GM23248 (cell line): ENCODE measurements around the gene FLAD1. TPM values are rescaled to one million over a fixed set of nuclear protein-coding genes. Genes with fewer than 3 reads are reported as not detected.
A peak's percentile ranks its signal among the peaks of the same experiment; 100 is the strongest.

Experiments
- DNase-seq: peaks from one replicate; pipeline ENCODE4 v3.0.0-alpha.2; 2015
- H2AFZ ChIP-seq: fragments of 200-600 bp; sonication (generic); 2 replicates; pipeline ENCODE4 v1.6.1; 2016; ENCODE audit warnings: antibody characterized with exemption
- H3F3A ChIP-seq: fragments of 200-600 bp; sonication (generic); 2 replicates; pipeline ENCODE4 v1.6.1; 2016; ENCODE audit warnings: mild to moderate bottlenecking, antibody characterized with exemption, mixed run types; ENCODE audit not compliant: insufficient read depth
- H3K27ac ChIP-seq: fragments of 200-600 bp; sonication (generic); 2 replicates; pipeline ENCODE4 v1.5.1; 2016; ENCODE audit warnings: mild to moderate bottlenecking
- H3K27me3 ChIP-seq: fragments of 200-600 bp; sonication (generic); replicated peaks from 2 replicates; pipeline ENCODE4 v1.6.1; 2016; ENCODE audit warnings: mild to moderate bottlenecking; ENCODE audit not compliant: insufficient read depth
- H3K36me3 ChIP-seq: fragments of 200-600 bp; sonication (generic); 2 replicates; pipeline ENCODE4 v1.6.1; 2016; ENCODE audit warnings: low read depth, mild to moderate bottlenecking
- H3K4me1 ChIP-seq: fragments of 200-600 bp; sonication (generic); 2 replicates; pipeline ENCODE4 v1.6.1; 2016; ENCODE audit warnings: mild to moderate bottlenecking; ENCODE audit not compliant: insufficient read depth
- H3K4me2 ChIP-seq: fragments of 200-600 bp; sonication (generic); one replicate; pipeline ENCODE4 v1.6.1; 2016; ENCODE audit warnings: mild to moderate bottlenecking; ENCODE audit not compliant: unreplicated experiment
- H3K4me3 ChIP-seq: fragments of 200-600 bp; sonication (generic); 2 replicates; pipeline ENCODE4 v1.5.1; 2016; ENCODE audit warnings: mild to moderate bottlenecking
- H3K79me2 ChIP-seq: fragments of 200-600 bp; sonication (generic); 2 replicates; pipeline ENCODE4 v1.6.1; 2016; ENCODE audit warnings: mild to moderate bottlenecking; ENCODE audit not compliant: insufficient read depth
- H3K9ac ChIP-seq: fragments of 200-600 bp; sonication (generic); 2 replicates; pipeline ENCODE4 v1.6.1; 2016; ENCODE audit warnings: mild to moderate bottlenecking
- H3K9me2 ChIP-seq: fragments of 200-600 bp; sonication (generic); 2 replicates; pipeline ENCODE4 v1.6.1; 2016; ENCODE audit warnings: mixed run types, mild to moderate bottlenecking, moderate library complexity; ENCODE audit not compliant: insufficient read depth
- H3K9me3 ChIP-seq: fragments of 200-600 bp; sonication (generic); one replicate; pipeline ENCODE4 v1.6.1; 2017; ENCODE audit warnings: low read depth
- H4K20me1 ChIP-seq: fragments of 200-600 bp; sonication (generic); 2 replicates; pipeline ENCODE4 v1.6.0; 2016; ENCODE audit not compliant: insufficient read depth
- EZH2 ChIP-seq: fragments of 200-600 bp; sonication (generic); IDR thresholded peaks from 2 replicates; pipeline ENCODE4 v1.6.1; 2018; ENCODE audit warnings: antibody characterized with exemption, mild to moderate bottlenecking; ENCODE audit not compliant: insufficient read depth, poor library complexity, severe bottlenecking
- EZH2phosphoT487 ChIP-seq: fragments of 200-600 bp; sonication (generic); IDR thresholded peaks from 2 replicates; pipeline ENCODE4 v1.6.1; 2018; ENCODE audit warnings: antibody characterized with exemption, moderate library complexity, mild to moderate bottlenecking, low read depth; ENCODE audit not compliant: insufficient read depth
- WGBS, 2 experiments: methylation state at CpG; one replicate each; pipeline ENCODE4 v1.1.6; 2015 to 2017; ENCODE audit warnings: low lambda C conversion rate in 2 of 2, low coverage in 1 of 2; ENCODE audit errors: missing lambda C conversion rate in 2 of 2; 5-methylcytosine and 5-hydroxymethylcytosine counted together
- in situ Hi-C: fragments of 300-500 bp; cut with MboI; formaldehyde crosslinking; loops from 2 replicates; pipeline ENCODE4 v1.15.0; 2020
- polyA plus RNA-seq: library from polyadenylated mRNA; unstranded; fragments of >200 nt; fragmentation: Nextera tagmentation; extraction: Ambion mirVana; gene quantifications from 2 replicates; pipeline ENCODE4 v1.2.1, GENCODE V29; 2016
- total RNA-seq: library from RNA; depleted of rRNA; stranded (reverse); fragments of >200 nt; shearing (Covaris generic); gene quantifications from 2 replicates; pipeline ENCODE4 v1.2.3, GENCODE V29; 2014

Gene FLAD1
- total and polyA plus RNA-seq, 2 experiments from 2014 or later: 21.3 to 30.2 TPM

DNA sequence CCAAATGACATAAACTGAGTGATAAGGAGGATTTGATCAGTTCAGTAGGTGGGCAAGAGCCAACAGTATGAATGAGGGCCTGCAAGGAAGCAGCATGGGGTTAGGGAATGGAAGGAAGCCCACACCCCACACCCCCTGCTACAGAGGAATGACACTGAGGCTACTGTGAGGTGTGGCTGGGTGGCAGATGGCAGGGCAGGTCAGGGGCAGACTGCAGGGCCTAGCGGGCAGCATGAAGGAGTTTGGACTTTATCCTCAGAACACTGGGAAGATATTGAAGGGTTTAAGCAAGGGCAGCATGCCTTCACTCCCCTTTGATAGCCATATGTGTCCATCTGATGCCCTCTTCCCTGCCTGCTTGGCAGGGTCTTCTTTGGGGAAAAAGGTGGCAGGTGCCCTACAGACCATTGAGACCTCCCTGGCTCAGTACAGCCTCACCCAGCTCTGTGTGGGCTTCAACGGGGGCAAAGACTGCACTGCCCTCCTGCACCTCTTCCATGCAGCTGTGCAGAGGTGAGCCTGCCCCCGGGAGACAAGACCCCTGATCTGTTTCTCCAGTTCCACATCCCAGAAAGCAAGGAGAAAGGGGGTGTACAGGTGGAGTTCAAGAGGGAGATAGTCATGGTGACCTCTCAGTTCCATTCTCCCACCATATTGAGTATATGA is 6.2 kb downstream of the FLAD1 start:
- in situ Hi-C loops: no loop called here
- H3K9me2 ChIP-seq: no peaks in the 10 kb centered on the region
- WGBS, 2 experiments: 69 to 75% methylated on average over 3 of the region's 3 CpGs

DNA sequence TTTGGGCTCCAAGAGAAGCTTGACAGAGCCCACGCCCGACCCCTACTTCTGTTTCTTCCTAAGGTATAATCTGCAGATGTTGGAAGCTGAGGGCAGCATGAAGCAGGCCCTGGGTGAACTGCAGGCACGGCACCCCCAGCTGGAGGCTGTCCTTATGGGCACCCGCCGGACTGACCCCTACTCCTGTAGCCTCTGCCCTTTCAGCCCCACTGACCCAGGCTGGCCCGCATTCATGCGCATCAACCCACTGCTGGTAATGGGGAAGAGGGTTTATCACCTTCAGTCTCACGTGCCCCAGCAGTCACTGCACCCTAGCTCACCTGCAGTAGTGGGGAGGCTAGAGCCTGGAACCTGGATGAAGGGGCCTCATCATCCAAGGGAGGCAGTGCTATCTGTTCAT is 7.1 kb downstream of the FLAD1 start:
- Histone ChIP-seq H3K4me2 (no peak overlapping the region), H3F3A (no peaks in the 10 kb centered on the region), H3K27me3 (no peaks in the 10 kb centered on the region), H3K4me1 (no peaks in the 10 kb centered on the region), H3K36me3 (0 out of 2 replicates have a peak, but pooled peaks cover 8% of the 10 kb centered on the region), H2AFZ (no peak overlapping the region), H3K9ac (no peak overlapping the region), H3K9me3 (no peaks in the 10 kb centered on the region), H3K79me2 (peaks cover 27% of the 10 kb centered on the region), H4K20me1 (no peaks in the 10 kb centered on the region), H3K9me2 (no peaks in the 10 kb centered on the region), H3K4me3 (no peak overlapping the region), H3K27ac (no peak overlapping the region)
- 93 to 96% methylated on average over 8 of the region's 8 CpGs for WGBS, 2 experiments
- in situ Hi-C loops: no loop called here
- DNase-seq: no peak
- TF ChIP-seq EZH2 (no peak), EZH2phosphoT487 (no peak)

More for the DNA sequence above, 6.2 kb downstream of the FLAD1 start:
- Histone ChIP-seq H4K20me1 (no peaks in the 10 kb centered on the region), H3K4me2 (no peak overlapping the region), H2AFZ (no peak overlapping the region), H3K9ac (no peak overlapping the region), H3K27me3 (no peaks in the 10 kb centered on the region), H3K4me1 (no peaks in the 10 kb centered on the region), H3F3A (no peaks in the 10 kb centered on the region), H3K79me2 (peaks cover 37% of the 10 kb centered on the region), H3K4me3 (no peak overlapping the region), H3K27ac (no peak overlapping the region), H3K36me3 (0 out of 2 replicates have a peak, but pooled peaks cover 8% of the 10 kb centered on the region), H3K9me3 (no peaks in the 10 kb centered on the region)
- no peak for TF ChIP-seq EZH2
- no peak for TF ChIP-seq EZH2phosphoT487
- DNase-seq: no peak

DNA sequence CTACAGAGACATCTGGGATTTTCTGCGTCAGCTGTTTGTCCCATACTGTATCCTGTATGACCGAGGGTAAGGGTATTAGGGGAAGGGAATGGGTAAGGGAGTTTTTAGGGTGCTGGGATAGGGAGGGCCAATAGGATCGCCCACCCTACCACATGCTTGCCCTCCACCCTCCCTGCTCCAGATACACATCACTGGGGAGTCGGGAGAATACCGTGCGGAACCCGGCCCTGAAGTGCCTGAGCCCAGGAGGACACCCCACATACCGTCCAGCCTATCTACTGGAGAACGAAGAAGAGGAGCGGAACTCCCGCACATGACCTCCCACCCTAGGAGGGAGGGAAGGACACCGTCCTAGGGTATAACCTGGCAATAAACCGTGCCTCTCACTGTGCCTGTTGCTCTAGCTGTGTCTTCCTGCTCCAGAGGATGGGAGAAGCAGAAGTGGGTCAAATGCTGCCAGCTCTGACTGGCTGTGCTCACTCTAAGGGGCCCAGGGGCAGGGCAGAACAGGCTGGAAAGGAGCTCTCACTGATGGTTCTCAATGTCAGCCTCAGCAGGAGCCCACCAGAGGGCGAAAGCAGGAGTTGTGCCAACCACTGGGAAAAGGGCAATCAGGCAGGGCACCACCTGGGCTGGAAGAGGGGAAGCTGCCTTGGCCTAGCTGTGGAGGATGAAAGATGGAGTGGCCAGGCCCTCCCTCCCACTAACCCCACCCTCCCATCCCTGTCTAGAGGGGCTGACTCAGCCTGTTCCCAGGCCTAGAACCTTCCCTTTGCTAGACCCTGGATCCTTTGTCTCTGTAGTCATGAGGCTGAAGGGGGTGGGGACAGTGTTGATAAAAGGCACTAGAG is 9.8 kb downstream of the FLAD1 start:
- H3K4me3 ChIP-seq: no peak overlapping the region
- 0 out of 2 replicates have a peak, but pooled peaks cover 3% of the 10 kb centered on the region for H3K4me1 ChIP-seq
- 0 out of 2 replicates have a peak, but pooled peaks cover 2% of the 10 kb centered on the region for H3K79me2 ChIP-seq
- no peak overlapping the region for H3K4me2 ChIP-seq
- H3K9me3 ChIP-seq: no peaks in the 10 kb centered on the region
- peaks cover 5% of the 10 kb centered on the region; the same call in 1 of the 2 replicates for H3F3A ChIP-seq
- TF ChIP-seq EZH2phosphoT487 (no peak), EZH2 (no peak)
- H3K27ac ChIP-seq: no peak overlapping the region
- peak; percentile 61 for DNase-seq
- H3K9ac ChIP-seq: no peak overlapping the region
- no peak overlapping the region for H2AFZ ChIP-seq
- 83 to 87% methylated on average over 14 of the region's 14 CpGs for WGBS, 2 experiments
- H3K27me3 ChIP-seq: no peaks in the 10 kb centered on the region
- no peaks in the 10 kb centered on the region for H3K9me2 ChIP-seq
- in situ Hi-C loops: no loop called here
- no peaks in the 10 kb centered on the region for H4K20me1 ChIP-seq
- H3K36me3 ChIP-seq: 0 out of 2 replicates have a peak, but pooled peaks cover 8% of the 10 kb centered on the region

DNA sequence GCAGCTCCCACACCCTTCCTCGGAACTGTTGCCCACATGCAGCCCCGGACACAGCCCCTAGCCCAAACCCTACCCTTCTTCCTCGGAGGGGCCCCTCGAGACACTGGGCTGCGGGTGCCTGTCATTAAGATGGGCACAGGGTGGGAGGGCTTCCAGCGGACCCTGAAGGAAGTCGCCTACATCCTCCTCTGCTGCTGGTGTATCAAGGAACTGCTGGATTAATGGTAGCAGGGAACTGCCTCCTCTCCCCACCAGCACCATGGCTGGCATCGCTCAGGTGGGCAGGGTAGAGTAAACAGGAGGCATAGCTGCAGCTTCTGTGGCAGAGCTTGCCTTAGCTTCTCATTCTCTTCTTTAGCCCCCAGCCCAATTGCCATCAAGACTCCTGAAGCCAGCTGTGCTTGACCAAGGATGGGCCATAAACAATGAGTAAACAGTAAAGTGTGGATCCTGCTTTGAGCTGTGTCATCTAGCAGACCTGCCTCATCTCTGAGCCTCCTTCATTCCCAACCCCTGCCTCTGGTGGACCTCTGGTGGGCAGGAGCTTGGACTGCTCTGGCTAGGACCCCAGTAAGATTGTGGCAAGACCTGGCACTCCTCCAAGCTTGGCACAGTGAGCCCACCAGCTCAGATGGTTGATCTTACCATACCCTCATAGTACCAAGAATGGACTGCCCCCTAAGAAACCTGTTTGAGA is 10.6 kb downstream of the FLAD1 start, which contains the start of gene LENEP:
Gene LENEP, plus strand, starts transcription at position 15 of the 697 bp plus-strand sequence. Its CDS starts 22 bp downstream, at position 37.
- Histone ChIP-seq H3K4me3 (no peak within 1 kb of the TSS), H2AFZ (no peak within 1 kb of the TSS), H3K4me1 (0 out of 2 replicates have a peak, but pooled peaks cover 3% of the 10 kb centered on the region), H3K27me3 (no peaks in the 10 kb centered on the region), H3K9ac (no peak within 1 kb of the TSS), H3K9me3 (no peaks in the 10 kb centered on the region), H3F3A (peaks cover 5% of the 10 kb centered on the region; the same call in 1 of the 2 replicates), H3K9me2 (no peaks in the 10 kb centered on the region), H3K4me2 (no peak within 1 kb of the TSS), H3K27ac (no peak within 1 kb of the TSS), H4K20me1 (no peaks in the 10 kb centered on the region), H3K36me3 (0 out of 2 replicates have a peak, but pooled peaks cover 5% of the 10 kb centered on the region), H3K79me2 (no peaks in the 10 kb centered on the region)
- DNase-seq: no peak
- WGBS, 2 experiments: 69 to 75% methylated on average over 8 of the region's 8 CpGs
- in situ Hi-C loops: no loop called here
- no peak for TF ChIP-seq EZH2phosphoT487
- no peak for TF ChIP-seq EZH2
